ENCODE data around the gene ITGAD. TPM values are rescaled to one million over a fixed set of nuclear protein-coding genes. Genes with fewer than 3 reads are reported as not detected.

ITGAD gene
- total RNA-seq, 2 experiments from 2014 or later: not detected

- ChIA-PET CTCF (interaction anchor here (3.3 kb wide), 1 partner anchor 10 kb away, joined by 15 read pairs; the partner anchor contains the start of gene ARMC5), POLR2A (no interaction called here)
- H3K4me1 Mint-ChIP-seq (ENCODE audit: low read depth): peaks cover 7% of the 10 kb centered on the region
- H3K27ac Mint-ChIP-seq: no peak overlapping the region
- H3K36me3 Mint-ChIP-seq: peaks cover under 1% of the 10 kb centered on the region
- intact Hi-C loops (cut with micrococcal nuclease): no loop called here
- no peaks in the 10 kb centered on the region for H3K9me3 Mint-ChIP-seq
- peaks cover 19% of the 10 kb centered on the region for H3K27me3 Mint-ChIP-seq
- H3K4me3 Mint-ChIP-seq: no peak overlapping the region
- no peak for DNase-seq
Observed at GRCh38 chr16:31470615-31471014, 77.5 kb downstream of the ITGAD start.

GRCh38 chr16:31471241-31471874 lies 78.2 kb downstream of the ITGAD start:
- peaks cover 11% of the 10 kb centered on the region for H3K4me1 Mint-ChIP-seq (ENCODE audit: low read depth)
- CTCF ChIA-PET: interaction anchor here (3.3 kb wide), 1 partner anchor 11 kb away, joined by 15 read pairs; the partner anchor contains the start of gene ARMC5
- peaks cover 19% of the 10 kb centered on the region for H3K27me3 Mint-ChIP-seq
- H3K27ac Mint-ChIP-seq: no peak overlapping the region
- no peak for DNase-seq
- no peak overlapping the region for H3K4me3 Mint-ChIP-seq
- no peaks in the 10 kb centered on the region for H3K36me3 Mint-ChIP-seq
- no peaks in the 10 kb centered on the region for H3K9me3 Mint-ChIP-seq
- POLR2A ChIA-PET: no interaction called here
- intact Hi-C loops (cut with micrococcal nuclease): no loop called here

GRCh38 chr16:31471875-31472708 lies 79.0 kb downstream of the ITGAD start, which contains the start of gene TGFB1I1:
Gene TGFB1I1, plus strand, starts transcription at chr16:31472152. Its CDS starts 37 bp downstream, at chr16:31472189.
- no peaks in the 10 kb centered on the region for H3K9me3 Mint-ChIP-seq
- POLR2A ChIA-PET: no interaction called here
- intact Hi-C loops (cut with micrococcal nuclease): no loop called here
- no peak for DNase-seq
- peaks cover 19% of the 10 kb centered on the region for H3K27me3 Mint-ChIP-seq
- no peak within 1 kb of the TSS for H3K27ac Mint-ChIP-seq
- H3K4me1 Mint-ChIP-seq (ENCODE audit: low read depth): peaks cover 12% of the 10 kb centered on the region
- no peaks in the 10 kb centered on the region for H3K36me3 Mint-ChIP-seq
- CTCF ChIA-PET: interaction anchor here (1.0 kb wide), 1 partner anchor 12 kb away, joined by 3 read pairs; no protein-coding TSS in a partner anchor
- peak within 1 kb of the TSS; percentile 41 for H3K4me3 Mint-ChIP-seq

DNA sequence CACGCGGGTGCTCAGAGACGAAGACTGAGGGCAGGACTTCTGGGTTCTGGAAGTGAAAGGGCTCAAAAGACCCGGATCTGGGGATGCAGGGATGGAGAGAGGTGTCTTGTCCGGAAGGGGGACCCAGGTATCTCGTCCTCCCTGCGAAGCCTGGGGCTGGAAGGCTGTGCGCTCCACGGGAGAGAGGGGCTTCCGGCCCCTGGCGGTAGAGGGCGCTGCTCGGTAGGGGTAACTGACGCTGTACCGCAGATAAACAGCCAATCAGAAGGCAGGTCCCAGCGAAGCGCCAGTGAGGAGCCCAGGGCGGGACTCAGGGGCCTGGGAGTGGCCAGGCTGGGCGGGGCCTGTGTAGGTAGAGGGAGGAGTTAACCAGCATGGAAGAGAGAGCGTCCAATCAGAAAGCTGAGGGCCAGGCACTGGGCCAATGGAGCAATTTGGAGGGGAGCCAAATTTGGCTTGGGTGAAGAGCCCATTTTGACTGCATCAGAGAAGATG lies 79.6 kb downstream of the ITGAD start:
- ChIA-PET POLR2A (no interaction called here), CTCF (interaction anchor here (0.6 to 1.0 kb wide), 2 partner anchors 12 to 19 kb away, joined by 3 read pairs; no protein-coding TSS in a partner anchor)
- H3K9me3 Mint-ChIP-seq: no peaks in the 10 kb centered on the region
- no peak overlapping the region for H3K27ac Mint-ChIP-seq
- peak; percentile 67 for DNase-seq
- H3K4me3 Mint-ChIP-seq: peak overlapping the region; percentile 41
- H3K36me3 Mint-ChIP-seq: no peaks in the 10 kb centered on the region
- intact Hi-C loops (cut with micrococcal nuclease): no loop called here
- peaks cover 12% of the 10 kb centered on the region for H3K4me1 Mint-ChIP-seq (ENCODE audit: low read depth)
- peaks cover 19% of the 10 kb centered on the region for H3K27me3 Mint-ChIP-seq

DNA sequence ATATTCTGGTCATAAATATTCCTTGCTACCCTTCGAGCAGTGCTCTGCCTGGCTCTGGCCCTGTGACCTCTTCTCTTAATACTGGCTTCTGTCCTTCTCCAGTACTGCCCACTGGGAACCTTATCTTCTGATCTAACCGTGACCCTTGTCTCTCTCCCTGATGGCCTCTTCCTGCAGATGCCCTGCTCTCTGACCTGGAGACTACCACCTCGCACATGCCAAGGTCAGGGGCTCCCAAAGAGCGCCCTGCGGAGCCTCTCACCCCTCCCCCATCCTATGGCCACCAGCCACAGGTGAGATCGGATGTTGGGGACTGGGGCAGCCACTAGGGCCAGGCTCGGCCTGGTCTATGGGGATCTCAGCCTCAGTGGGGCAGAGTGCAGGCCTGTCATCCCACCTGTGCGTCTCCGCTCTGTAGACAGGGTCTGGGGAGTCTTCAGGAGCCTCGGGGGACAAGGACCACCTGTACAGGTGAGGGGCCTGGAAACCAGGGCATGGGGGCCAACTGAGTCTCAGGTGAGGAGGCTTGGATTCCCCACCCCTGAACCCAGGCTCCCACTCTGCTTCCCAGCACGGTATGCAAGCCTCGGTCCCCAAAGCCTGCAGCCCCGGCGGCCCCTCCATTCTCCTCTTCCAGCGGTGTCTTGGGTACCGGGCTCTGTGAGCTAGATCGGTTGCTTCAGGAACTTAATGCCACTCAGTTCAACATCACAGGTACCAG lies 80.3 kb downstream of the ITGAD start:
- Mint-ChIP-seq H3K36me3 (no peaks in the 10 kb centered on the region), H3K4me3 (no peak overlapping the region), H3K4me1 (ENCODE audit: low read depth) (peaks cover 18% of the 10 kb centered on the region), H3K27me3 (peaks cover 19% of the 10 kb centered on the region), H3K9me3 (no peaks in the 10 kb centered on the region), H3K27ac (no peak overlapping the region)
- no peak for DNase-seq
- CTCF ChIA-PET: interaction anchor here (0.6 to 1.0 kb wide), 2 partner anchors 13 to 18 kb away, joined by 3 read pairs; no protein-coding TSS in a partner anchor
- POLR2A ChIA-PET: no interaction called here
- intact Hi-C loops (cut with micrococcal nuclease): no loop called here

GRCh38 chr16:31474173-31474714 lies 81.1 kb downstream of the ITGAD start:
- DNase-seq: no peak
- ChIA-PET CTCF (interaction anchor here (4.6 kb wide), 1 partner anchor 14 kb away, joined by 24 read pairs; no protein-coding TSS in a partner anchor), POLR2A (no interaction called here)
- Mint-ChIP-seq H3K4me3 (no peak overlapping the region), H3K36me3 (no peaks in the 10 kb centered on the region), H3K27me3 (peaks cover 19% of the 10 kb centered on the region), H3K27ac (no peak overlapping the region), H3K4me1 (ENCODE audit: low read depth) (peaks cover 18% of the 10 kb centered on the region), H3K9me3 (no peaks in the 10 kb centered on the region)
- intact Hi-C loops (cut with micrococcal nuclease): no loop called here

- no peak for DNase-seq
- peaks cover 19% of the 10 kb centered on the region for H3K27me3 Mint-ChIP-seq
- ChIA-PET POLR2A (interaction anchor here (1.9 kb wide), 1 partner anchor 15 kb away, joined by 7 read pairs; the partner anchor contains the start of gene ARMC5), CTCF (interaction anchor here (4.6 kb wide), 1 partner anchor 14 kb away, joined by 24 read pairs; no protein-coding TSS in a partner anchor)
- intact Hi-C loops (cut with micrococcal nuclease): loop anchor here (5.0 kb wide), 1 partner anchor 222 kb away; no protein-coding TSS in a partner anchor
- H3K27ac Mint-ChIP-seq: no peak overlapping the region
- no peak overlapping the region for H3K4me3 Mint-ChIP-seq
- H3K36me3 Mint-ChIP-seq: no peaks in the 10 kb centered on the region
- H3K9me3 Mint-ChIP-seq: no peaks in the 10 kb centered on the region
- H3K4me1 Mint-ChIP-seq (ENCODE audit: low read depth): peaks cover 18% of the 10 kb centered on the region
Observed at GRCh38 chr16:31474773-31475738, 81.9 kb downstream of the ITGAD start.

DNA sequence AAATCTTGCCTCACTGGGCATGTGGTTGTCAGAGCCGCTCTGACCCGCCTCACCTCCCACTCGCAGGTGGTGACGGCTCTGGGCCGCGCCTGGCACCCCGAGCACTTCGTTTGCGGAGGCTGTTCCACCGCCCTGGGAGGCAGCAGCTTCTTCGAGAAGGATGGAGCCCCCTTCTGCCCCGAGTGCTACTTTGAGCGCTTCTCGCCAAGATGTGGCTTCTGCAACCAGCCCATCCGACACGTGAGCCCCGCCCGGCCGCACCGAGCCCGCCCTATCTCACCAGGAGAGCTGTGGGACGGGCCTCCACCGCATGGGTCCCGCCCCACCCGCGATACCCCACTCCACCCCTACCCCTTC lies 82.8 kb downstream of the ITGAD start:
- no peak overlapping the region for H3K27ac Mint-ChIP-seq
- H3K4me1 Mint-ChIP-seq (ENCODE audit: low read depth): peaks cover 18% of the 10 kb centered on the region
- intact Hi-C loops (cut with micrococcal nuclease): loop anchor here (2.0 to 5.0 kb wide), 2 partner anchors 33 to 221 kb away; partner anchors contain the start of gene RUSF1
- DNase-seq: no peak
- POLR2A ChIA-PET: interaction anchor here (1.9 to 2.2 kb wide), 3 partner anchors 13 to 32 kb away, joined by 7 to 11 read pairs (median 9); partner anchors contain the start of genes ARMC5 and RUSF1
- peaks cover 17% of the 10 kb centered on the region for H3K27me3 Mint-ChIP-seq
- H3K4me3 Mint-ChIP-seq: peak overlapping the region; percentile 75
- no peaks in the 10 kb centered on the region for H3K36me3 Mint-ChIP-seq
- CTCF ChIA-PET: interaction anchor here (4.6 kb wide), 1 partner anchor 15 kb away, joined by 24 read pairs; no protein-coding TSS in a partner anchor
- H3K9me3 Mint-ChIP-seq: no peaks in the 10 kb centered on the region

All from activated CD4-positive, alpha-beta memory T cell treated with anti-CD3 and anti-CD28 coated beads for 36 hours (primary cell).